NCI-H345 treated with DMSO at 0.1 percent for 48 hours (cell line): ENCODE data around the gene ZFYVE28.

Experiments
- DNase-seq: peaks from one replicate; lab custom pipeline; 2025; ENCODE audit not compliant: unreplicated experiment; lab: John Stamatoyannopoulos, UW

ZFYVE28 gene

GRCh38 chr4:2252530-2253091 lies 165.8 kb downstream of the ZFYVE28 start:
- DNase-seq: no peak

- DNase-seq: no peak
Observed at GRCh38 chr4:2251795-2252529, 166.5 kb downstream of the ZFYVE28 start.

GRCh38 chr4:2251073-2251794 lies 167.2 kb downstream of the ZFYVE28 start:
- no peak for DNase-seq

GRCh38 chr4:2250357-2251072 lies 167.9 kb downstream of the ZFYVE28 start:
- DNase-seq: no peak

GRCh38 chr4:2249526-2250356 lies 168.7 kb downstream of the ZFYVE28 start:
- no peak for DNase-seq

GRCh38 chr4:2248821-2249261 lies 169.6 kb downstream of the ZFYVE28 start:
- no peak for DNase-seq

GRCh38 chr4:2248044-2248780 lies 170.2 kb downstream of the ZFYVE28 start:
- no peak for DNase-seq

- DNase-seq: no peak
Observed at GRCh38 chr4:2247128-2248043, 171.1 kb downstream of the ZFYVE28 start.

- no peak for DNase-seq
Observed at GRCh38 chr4:2246384-2247127, 171.9 kb downstream of the ZFYVE28 start.

- DNase-seq: no peak
Observed at GRCh38 chr4:2245787-2246275, 172.6 kb downstream of the ZFYVE28 start.

- DNase-seq: no peak
Observed at GRCh38 chr4:2245057-2245786, 173.2 kb downstream of the ZFYVE28 start.

GRCh38 chr4:2243681-2244380 lies 174.6 kb downstream of the ZFYVE28 start:
- DNase-seq: no peak

- peak; percentile 83 for DNase-seq
Observed at GRCh38 chr4:2241410-2242353, 176.8 kb downstream of the ZFYVE28 start, which contains the start of the genes HAUS3 and POLN. Gene HAUS3, minus strand, starts transcription at chr4:2242121. Its CDS starts 1,175 bp downstream, at chr4:2240946. Gene POLN, minus strand, starts transcription at chr4:2242121. Its CDS starts 12,890 bp downstream, at chr4:2229231.

GRCh38 chr4:2241003-2241402 lies 177.4 kb downstream of the ZFYVE28 start:
- no peak for DNase-seq

GRCh38 chr4:2236944-2237666 lies 181.3 kb downstream of the ZFYVE28 start:
- no peak for DNase-seq
